Endothelial cell of umbilical vein (primary cell): ENCODE measurements around the gene SEC14L6. TPM values are rescaled to one million over a fixed set of nuclear protein-coding genes. Genes with fewer than 3 reads are reported as not detected.

Experiments
- BruUV-seq: library from RNA; stranded (reverse); fragments of 400-500 nt; replicated peaks from 2 replicates; lab custom pipeline; 2021; lab: Mats Ljungman, UMichigan
- CTCF ChIA-PET: fragments of 300-600, 350-600 bp; sonication (Branson Sonifier 250); formaldehyde crosslinking; loops from one replicate; lab custom pipeline; 2021; ENCODE audit warnings: antibody characterized with exemption, inconsistent platforms; lab: Charles Lee
- POLR2A ChIA-PET: fragments of 300-600, 350-600 bp; sonication (Branson Sonifier 250); formaldehyde crosslinking; loops from one replicate; lab custom pipeline; 2021; ENCODE audit warnings: antibody characterized with exemption, inconsistent platforms; lab: Charles Lee
- DNase-seq: peaks from one replicate; pipeline ENCODE4 v3.0.0-alpha.2; 2011; ENCODE audit warnings: low read depth, low spot score
- FAIRE-seq: peaks from 2 replicates; lab custom pipeline; 2011; peaks lifted over from hg19 to GRCh38; lab: Jason Lieb, UNC
- H2AFZ ChIP-seq: 2 replicates; pipeline ENCODE4 v1.6.0; 2012; ENCODE audit warnings: low read depth, low read length, control low read depth, inconsistent platforms
- H3K27ac ChIP-seq: 2 replicates; pipeline ENCODE4 v1.5.1; 2011; ENCODE audit warnings: low read depth, mild to moderate bottlenecking, control low read depth, low read length, moderate library complexity; ENCODE audit not compliant: insufficient read depth
- H3K27me3 ChIP-seq, 2 experiments: 2 replicates each; pipeline versions ENCODE4 v1.6.0 to v1.6.1; 2011; ENCODE audit warnings: low read length in 2 of 2, mixed read lengths in 1 of 2; ENCODE audit not compliant: control insufficient read depth in 2 of 2, insufficient read depth in 2 of 2
- H3K36me3 ChIP-seq, 2 experiments: 2 replicates in 1 of 2; 3 replicates in 1 of 2; pipeline ENCODE4 v1.5.1; 2011; ENCODE audit warnings: low read length in 2 of 2, mild to moderate bottlenecking in 1 of 2, moderate library complexity in 1 of 2; ENCODE audit not compliant: control insufficient read depth in 2 of 2, insufficient read depth in 2 of 2; ENCODE audit errors: extremely low read depth in 1 of 2
- H3K4me1 ChIP-seq: 3 replicates; pipeline ENCODE4 v1.5.1; 2011; ENCODE audit warnings: mild to moderate bottlenecking, low read length; ENCODE audit not compliant: control insufficient read depth, insufficient read depth; ENCODE audit errors: extremely low read depth
- H3K4me2 ChIP-seq: 2 replicates; pipeline ENCODE4 v1.6.1; 2011; ENCODE audit warnings: low read length, control low read depth, mixed read lengths; ENCODE audit not compliant: insufficient read depth
- H3K4me3 ChIP-seq, 3 experiments: fragments of 200-600 bp in 1 of 3; sonication (generic), shearing (Covaris generic) in 1 of 3; replicated peaks in 1 of 3; 2 replicates each; pipeline ENCODE4 v1.5.1; 2011 to 2016; ENCODE audit warnings: control low read depth in 3 of 3, low read length in 3 of 3, mild to moderate bottlenecking in 2 of 3, inconsistent platforms in 1 of 3, low read depth in 1 of 3, moderate library complexity in 1 of 3; ENCODE audit not compliant: insufficient read depth in 1 of 3
- H3K79me2 ChIP-seq: 2 replicates; pipeline ENCODE4 v1.6.0; 2012; ENCODE audit warnings: low read length, inconsistent platforms; ENCODE audit not compliant: control insufficient read depth, insufficient read depth
- H3K9ac ChIP-seq: replicated peaks from 2 replicates; pipeline ENCODE3; 2011; ENCODE audit warnings: low read length, control low read depth; ENCODE audit not compliant: insufficient read depth; ENCODE audit errors: extremely low read depth
- H3K9me1 ChIP-seq: replicated peaks from 3 replicates; pipeline ENCODE4 v1.6.0; 2011; ENCODE audit warnings: mild to moderate bottlenecking, low read length; ENCODE audit not compliant: control insufficient read depth, insufficient read depth; ENCODE audit errors: extremely low read depth
- H3K9me3 ChIP-seq: replicated peaks from 2 replicates; pipeline ENCODE4 v1.5.1; 2012; ENCODE audit warnings: low read length, inconsistent platforms; ENCODE audit not compliant: control insufficient read depth, insufficient read depth
- H4K20me1 ChIP-seq: replicated peaks from 2 replicates; pipeline ENCODE3; 2011; ENCODE audit warnings: mild to moderate bottlenecking, low read length; ENCODE audit not compliant: control insufficient read depth, insufficient read depth; ENCODE audit errors: extremely low read depth
- EZH2 ChIP-seq: IDR thresholded peaks from 2 replicates; pipeline ENCODE4 v1.6.1; 2012; ENCODE audit warnings: borderline replicate concordance, low read depth, mild to moderate bottlenecking, moderate library complexity, low read length, inconsistent platforms; ENCODE audit not compliant: severe bottlenecking
- FOS ChIP-seq: IDR thresholded peaks from 2 replicates; pipeline ENCODE4 v1.6.1; 2011; ENCODE audit warnings: mild to moderate bottlenecking, low read length, moderate library complexity, borderline replicate concordance; ENCODE audit not compliant: insufficient read depth
- GATA2 ChIP-seq: IDR thresholded peaks from 2 replicates; pipeline ENCODE4 v1.7.0; 2011; ENCODE audit warnings: low read depth, mild to moderate bottlenecking, moderate library complexity, mixed read lengths, low read length; ENCODE audit not compliant: insufficient read length, insufficient read depth
- JUN ChIP-seq: IDR thresholded peaks from 2 replicates; pipeline ENCODE4 v1.6.1; 2011; ENCODE audit warnings: borderline replicate concordance, low read depth; ENCODE audit not compliant: insufficient read length, insufficient read depth
- MYC ChIP-seq: IDR thresholded peaks from one replicate; pipeline ENCODE4 v1.6.1; 2011; ENCODE audit warnings: mild to moderate bottlenecking, low read depth, low read length
- POLR2A ChIP-seq: IDR thresholded peaks from 2 replicates; pipeline ENCODE4 v1.6.1; 2012; ENCODE audit warnings: low read depth, mild to moderate bottlenecking, control low read depth, low read length
- POLR2AphosphoS5 ChIP-seq: IDR thresholded peaks from 2 replicates; pipeline ENCODE4 v1.6.1; 2012; ENCODE audit warnings: low read depth, mild to moderate bottlenecking, control low read depth, low read length, moderate library complexity; ENCODE audit not compliant: insufficient read depth
- dilution Hi-C: fragments of 300-500 bp; cut with MboI; formaldehyde crosslinking; loops from one replicate; pipeline ENCODE4 v1.15.0; 2019; ENCODE audit warnings: low sequenced_read_pairs; ENCODE audit not compliant: extremely low pct_ligation_motif_present
- intact Hi-C: fragments of 100-400 bp; cut with micrococcal nuclease; formaldehyde crosslinking; loops from one replicate; pipeline ENCODE4 v1.10.0; 2022
- polyA plus RNA-seq, 4 experiments: library from polyadenylated mRNA; depleted of rRNA in 3 of 4; stranded (reverse) in 3 of 4; unstranded in 1 of 4; fragments of >200 nt; gene quantifications; 2 replicates each; pipeline versions ENCODE4 v1.2.1 to v1.2.3, GENCODE V29; 2011 to 2012; ENCODE audit warnings: missing spikeins in 1 of 4
- total RNA-seq: library from RNA; stranded (reverse); gene quantifications from 2 replicates; pipeline ENCODE4 v1.2.3, GENCODE V29; 2021
- TF ChIP-seq, protein P1 (sequence below), 2 donors: IDR thresholded peaks; 1 replicate in 1 of 2; 2 replicates in 1 of 2; pipeline ENCODE4 v1.5.1; 2011; ENCODE audit warnings: low read length in 2 of 2, mild to moderate bottlenecking in 2 of 2, moderate library complexity in 2 of 2, control low read depth in 1 of 2, inconsistent platforms in 1 of 2, low read depth in 1 of 2; ENCODE audit not compliant: insufficient read depth in 1 of 2; ENCODE audit errors: extremely low read depth in 1 of 2
- TF ChIP-seq, protein P2 (sequence below): IDR thresholded peaks from 2 replicates; pipeline ENCODE4 v1.6.1; 2011; ENCODE audit not compliant: insufficient read depth, insufficient read length

The SEC14L6 gene
- total and polyA plus RNA-seq, 2 donors (not counting 3 experiments of a cell fraction or from before 2014, with no cell fraction given) = 0.04 to 0.15 TPM

DNA sequence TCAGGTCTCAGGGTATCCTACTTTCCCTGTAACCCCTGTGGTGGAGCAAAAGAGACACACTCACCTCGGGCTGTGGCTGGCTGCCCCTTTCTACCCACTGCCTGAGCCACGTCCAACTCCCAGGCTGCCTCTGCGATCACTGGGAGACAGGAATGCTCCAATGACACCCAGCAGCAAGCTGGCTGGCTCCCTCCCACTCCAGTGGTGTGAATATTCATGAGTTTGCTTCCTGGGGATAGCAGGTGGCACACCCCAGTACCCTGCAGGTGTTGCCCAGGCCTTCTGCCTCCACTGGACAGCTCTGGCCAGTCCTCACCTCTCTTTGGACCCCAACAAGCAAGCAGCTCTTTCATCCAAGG lies 18.2 kb upstream of the SEC14L6 start:
- POLR2A ChIA-PET = no interaction called here
- Histone ChIP-seq H3K36me3 (no peaks in the 10 kb centered on the region), H3K4me2 (no peak overlapping the region), H3K9me3 (no peaks in the 10 kb centered on the region), H3K9me1 (no peaks in the 10 kb centered on the region), H3K4me1 (no peaks in the 10 kb centered on the region), H3K4me3 (no peak overlapping the region), H3K79me2 (no peaks in the 10 kb centered on the region), H3K27me3 (peaks cover 0 to 1% of the 10 kb centered on the region in 2 experiments), H2AFZ (no peak overlapping the region), H3K9ac (no peak overlapping the region), H4K20me1 (no peaks in the 10 kb centered on the region), H3K27ac (no peak overlapping the region)
- no TSS peak for BruUV-seq
- no peak for FAIRE-seq
- DNase-seq = no peak
- dilution Hi-C loops (no loop called here), intact Hi-C loops (no loop called here)
- TF ChIP-seq GATA2 (no peak), JUN (no peak), POLR2A (no peak), POLR2AphosphoS5 (no peak)
- CTCF ChIA-PET = interaction anchor here (0.6 to 1.5 kb wide), 4 partner anchors 11 to 198 kb away, joined by 3 read pairs; no protein-coding TSS in a partner anchor

DNA sequence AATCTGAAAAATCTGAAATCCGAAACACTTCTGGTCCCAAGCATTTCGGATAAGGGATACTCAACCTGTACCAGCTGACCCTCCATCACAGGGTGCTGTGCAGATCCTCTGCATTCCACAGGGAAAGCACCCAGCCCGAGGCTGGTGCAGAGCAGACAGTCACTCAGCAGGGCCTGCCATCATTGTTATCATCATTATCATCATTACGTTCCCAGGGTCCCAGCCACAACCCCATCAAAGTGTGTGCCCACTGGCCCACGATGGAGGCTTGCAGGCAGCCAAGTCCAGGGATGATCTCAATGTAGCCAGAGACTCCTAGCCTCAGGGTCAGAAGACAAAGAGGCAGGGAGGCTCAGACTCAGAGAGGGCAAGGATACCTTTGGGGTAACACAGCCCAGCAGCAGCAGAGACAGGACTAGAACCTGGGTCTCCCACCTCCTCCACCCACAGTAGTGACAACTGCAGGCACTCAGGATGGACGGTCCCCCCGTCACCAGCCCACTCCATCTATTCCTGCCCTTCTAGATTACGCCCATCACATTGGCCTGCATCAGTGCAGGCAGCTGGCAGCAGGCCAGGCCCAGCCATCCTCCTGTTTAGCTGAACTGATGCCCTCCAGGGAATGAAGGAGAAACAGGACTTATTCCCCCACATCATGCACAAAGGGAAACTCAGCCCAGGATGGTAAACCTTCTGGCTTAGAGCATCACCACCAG lies 17.7 kb upstream of the SEC14L6 start:
- DNase-seq = no peak
- Histone ChIP-seq H4K20me1 (no peaks in the 10 kb centered on the region), H3K4me1 (no peaks in the 10 kb centered on the region), H3K4me3 (no peak overlapping the region), H3K27me3 (peaks cover 0 to 1% of the 10 kb centered on the region in 2 experiments), H3K9me1 (no peaks in the 10 kb centered on the region), H3K9ac (no peak overlapping the region), H3K36me3 (no peaks in the 10 kb centered on the region), H3K79me2 (no peaks in the 10 kb centered on the region), H3K9me3 (no peaks in the 10 kb centered on the region), H3K27ac (no peak overlapping the region), H2AFZ (no peak overlapping the region), H3K4me2 (no peak overlapping the region)
- intact Hi-C loops = no loop called here
- no peak for FAIRE-seq
- POLR2A ChIA-PET = no interaction called here
- TF ChIP-seq MYC = no peak
- TF ChIP-seq POLR2AphosphoS5 = no peak
- TF ChIP-seq, protein P1, sequence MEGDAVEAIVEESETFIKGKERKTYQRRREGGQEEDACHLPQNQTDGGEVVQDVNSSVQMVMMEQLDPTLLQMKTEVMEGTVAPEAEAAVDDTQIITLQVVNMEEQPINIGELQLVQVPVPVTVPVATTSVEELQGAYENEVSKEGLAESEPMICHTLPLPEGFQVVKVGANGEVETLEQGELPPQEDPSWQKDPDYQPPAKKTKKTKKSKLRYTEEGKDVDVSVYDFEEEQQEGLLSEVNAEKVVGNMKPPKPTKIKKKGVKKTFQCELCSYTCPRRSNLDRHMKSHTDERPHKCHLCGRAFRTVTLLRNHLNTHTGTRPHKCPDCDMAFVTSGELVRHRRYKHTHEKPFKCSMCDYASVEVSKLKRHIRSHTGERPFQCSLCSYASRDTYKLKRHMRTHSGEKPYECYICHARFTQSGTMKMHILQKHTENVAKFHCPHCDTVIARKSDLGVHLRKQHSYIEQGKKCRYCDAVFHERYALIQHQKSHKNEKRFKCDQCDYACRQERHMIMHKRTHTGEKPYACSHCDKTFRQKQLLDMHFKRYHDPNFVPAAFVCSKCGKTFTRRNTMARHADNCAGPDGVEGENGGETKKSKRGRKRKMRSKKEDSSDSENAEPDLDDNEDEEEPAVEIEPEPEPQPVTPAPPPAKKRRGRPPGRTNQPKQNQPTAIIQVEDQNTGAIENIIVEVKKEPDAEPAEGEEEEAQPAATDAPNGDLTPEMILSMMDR (IDR thresholded peaks at IDR 0.05; ENCODE audit: extremely low read depth in 1 of 2, insufficient read depth in 1 of 2, low read depth in 1 of 2, low read length in 2 of 2) = no peak
- no peak for TF ChIP-seq EZH2
- no peak for TF ChIP-seq POLR2A
- TF ChIP-seq GATA2 = no peak
- TF ChIP-seq JUN = no peak
- TF ChIP-seq, protein P2, sequence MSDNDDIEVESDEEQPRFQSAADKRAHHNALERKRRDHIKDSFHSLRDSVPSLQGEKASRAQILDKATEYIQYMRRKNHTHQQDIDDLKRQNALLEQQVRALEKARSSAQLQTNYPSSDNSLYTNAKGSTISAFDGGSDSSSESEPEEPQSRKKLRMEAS = no peak
- TF ChIP-seq FOS = no peak
- dilution Hi-C loops = no loop called here
- CTCF ChIA-PET = interaction anchor here (0.6 to 0.8 kb wide), 2 partner anchors 13 to 199 kb away, joined by 3 read pairs; no protein-coding TSS in a partner anchor
- BruUV-seq = no TSS peak
